ENCODE results near the gene DTNBP1.

DNA sequence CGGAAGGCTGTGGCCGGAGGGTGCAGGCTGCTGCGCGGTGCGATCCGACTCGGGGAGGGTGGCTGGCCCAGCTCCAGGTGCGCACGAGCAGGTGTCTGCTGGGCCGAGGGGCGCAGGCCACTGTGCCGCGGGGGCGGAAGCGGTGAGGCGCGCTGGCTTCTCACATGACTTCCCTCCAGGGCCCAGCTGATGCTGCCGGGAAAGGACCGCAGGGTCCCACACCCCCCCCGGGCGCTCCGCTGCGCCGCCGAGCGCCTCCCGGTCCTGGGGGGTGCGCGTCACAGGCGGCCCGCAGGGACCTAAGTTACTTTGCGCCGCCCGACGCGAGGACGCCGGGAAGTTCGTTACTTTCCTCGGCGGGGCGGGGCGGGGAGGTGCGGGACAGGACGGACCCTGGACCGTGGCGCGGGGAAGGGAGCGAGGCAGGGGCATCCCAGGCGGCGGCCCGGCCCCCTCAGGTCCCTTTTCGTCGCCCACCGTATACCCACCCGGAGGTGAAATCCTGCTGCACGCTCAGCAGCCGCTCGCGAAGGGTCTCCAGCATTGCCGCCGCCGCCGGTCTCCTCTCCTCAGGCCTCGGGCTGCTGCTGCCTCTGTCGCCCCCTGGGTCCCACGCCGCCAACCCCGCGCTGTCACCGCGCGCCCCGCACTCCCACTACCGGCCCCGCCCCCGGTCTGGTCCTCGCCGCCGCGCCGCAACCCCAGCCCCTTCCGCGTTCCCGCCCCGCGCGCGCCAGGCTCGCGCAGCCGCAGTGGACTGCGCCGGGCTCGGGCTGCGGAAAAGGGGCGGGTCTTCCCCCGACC is at the start of gene DTNBP1:
- TF ChIP-seq, protein P1, sequence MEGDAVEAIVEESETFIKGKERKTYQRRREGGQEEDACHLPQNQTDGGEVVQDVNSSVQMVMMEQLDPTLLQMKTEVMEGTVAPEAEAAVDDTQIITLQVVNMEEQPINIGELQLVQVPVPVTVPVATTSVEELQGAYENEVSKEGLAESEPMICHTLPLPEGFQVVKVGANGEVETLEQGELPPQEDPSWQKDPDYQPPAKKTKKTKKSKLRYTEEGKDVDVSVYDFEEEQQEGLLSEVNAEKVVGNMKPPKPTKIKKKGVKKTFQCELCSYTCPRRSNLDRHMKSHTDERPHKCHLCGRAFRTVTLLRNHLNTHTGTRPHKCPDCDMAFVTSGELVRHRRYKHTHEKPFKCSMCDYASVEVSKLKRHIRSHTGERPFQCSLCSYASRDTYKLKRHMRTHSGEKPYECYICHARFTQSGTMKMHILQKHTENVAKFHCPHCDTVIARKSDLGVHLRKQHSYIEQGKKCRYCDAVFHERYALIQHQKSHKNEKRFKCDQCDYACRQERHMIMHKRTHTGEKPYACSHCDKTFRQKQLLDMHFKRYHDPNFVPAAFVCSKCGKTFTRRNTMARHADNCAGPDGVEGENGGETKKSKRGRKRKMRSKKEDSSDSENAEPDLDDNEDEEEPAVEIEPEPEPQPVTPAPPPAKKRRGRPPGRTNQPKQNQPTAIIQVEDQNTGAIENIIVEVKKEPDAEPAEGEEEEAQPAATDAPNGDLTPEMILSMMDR (conservative IDR thresholded peaks at IDR 0.05 in 1 of 2, IDR thresholded peaks at IDR 0.05 in 1 of 2; ENCODE audit: low read depth in 1 of 2, low read length in 2 of 2): no peak
- TF ChIP-seq EZH2 (IDR thresholded peaks at IDR 0.05; ENCODE audit: low read length, missing control alignments): no peak
